Left ventricle myocardium superior (tissue), 1 donor: ENCODE measurements around the gene GABARAP. TPM values are rescaled to one million over a fixed set of nuclear protein-coding genes. Genes with fewer than 3 reads are reported as not detected.

Experiments used
- ATAC-seq: fragments of 200-7000 bp; cut with Tn5 transposase; one replicate; pipeline ENCODE4 v1.9.1; 2020; ENCODE audit warnings: mild to moderate bottlenecking, moderate library complexity
- DNase-seq: peaks from one replicate; pipeline ENCODE4 v3.0.0-alpha.2; 2020
- intact Hi-C: fragments of 100-400 bp; cut with micrococcal nuclease; formaldehyde crosslinking; loops from one replicate; pipeline ENCODE4 v1.11.0; 2022
- total RNA-seq: library from RNA; stranded (reverse); fragmentation: NEBNext Ultra II Directional; extraction: Animal tissue kit (Norgen Biotek cat#: 25700); gene quantifications from one replicate; pipeline ENCODE4 v1.2.1, GENCODE V29; 2021
- donor health status: DM: no; HTN: yes; CAD: no; lungs with severe emphysema.

GABARAP gene
- total RNA-seq, 1 donor from 2014 or later: 456 TPM

GRCh38 chr17:7215652-7216180 lies 26.5 kb downstream of the GABARAP start:
- ATAC-seq: no peak
- peak; percentile 27 for DNase-seq
- intact Hi-C loops: no loop called here

GRCh38 chr17:7215136-7215638 lies 27.1 kb downstream of the GABARAP start:
- intact Hi-C loops: no loop called here
- DNase-seq (peak; percentile 33), ATAC-seq (no peak)

- DNase-seq (peak; percentile 99), ATAC-seq (peak; percentile 87)
- intact Hi-C loops: no loop called here
These were observed 27.7 kb downstream of the GABARAP start for GRCh38 chr17:7214300-7215135.

GRCh38 chr17:7213895-7214299 lies 28.4 kb downstream of the GABARAP start:
- peak; percentile 0 for ATAC-seq

GRCh38 chr17:7211491-7212273 lies 30.6 kb downstream of the GABARAP start:
- peak; percentile 25 for DNase-seq
- intact Hi-C loops: no loop called here
- ATAC-seq: no peak

More at GRCh38 chr17:7213895-7214299, 28.4 kb downstream of the GABARAP start:
- DNase-seq: peak; percentile 73
- intact Hi-C loops: no loop called here

GRCh38 chr17:7208754-7209460 lies 33.3 kb downstream of the GABARAP start:
- DNase-seq (no peak), ATAC-seq (no peak)
- intact Hi-C loops: no loop called here

GRCh38 chr17:7208027-7208571 lies 34.1 kb downstream of the GABARAP start:
- intact Hi-C loops: no loop called here
- ATAC-seq: no peak
- peak; percentile 27 for DNase-seq

GRCh38 chr17:7207120-7208001 lies 34.9 kb downstream of the GABARAP start:
- DNase-seq (peak; percentile 33), ATAC-seq (no peak)
- intact Hi-C loops: no loop called here

GRCh38 chr17:7205561-7205960 lies 36.7 kb downstream of the GABARAP start:
- ATAC-seq (no peak), DNase-seq (no peak)
- intact Hi-C loops: no loop called here

- intact Hi-C loops: no loop called here
- ATAC-seq: peak; percentile 91
- peak; percentile 93 for DNase-seq
These were observed 37.3 kb downstream of the GABARAP start for GRCh38 chr17:7204828-7205461.

GRCh38 chr17:7204336-7204735 lies 37.9 kb downstream of the GABARAP start:
- no peak for ATAC-seq

GRCh38 chr17:7203391-7203790 lies 38.9 kb downstream of the GABARAP start:
- DNase-seq: no peak
- intact Hi-C loops: no loop called here
- no peak for ATAC-seq

More at GRCh38 chr17:7204336-7204735, 37.9 kb downstream of the GABARAP start:
- intact Hi-C loops: no loop called here
- no peak for DNase-seq

- DNase-seq (peak; percentile 21), ATAC-seq (no peak)
- intact Hi-C loops: no loop called here
These were observed 45.4 kb downstream of the GABARAP start for GRCh38 chr17:7196651-7197401.

GRCh38 chr17:7195971-7196370 lies 46.3 kb downstream of the GABARAP start:
- DNase-seq: no peak
- intact Hi-C loops: no loop called here
- ATAC-seq: no peak

GRCh38 chr17:7192271-7192937 lies 49.8 kb downstream of the GABARAP start:
- intact Hi-C loops: no loop called here
- ATAC-seq: no peak
- DNase-seq: no peak

- ATAC-seq (peak; percentile 84), DNase-seq (peak; percentile 58)
- intact Hi-C loops: no loop called here
These were observed 50.5 kb downstream of the GABARAP start for GRCh38 chr17:7191571-7192270.
